Activated CD8-positive, alpha-beta memory T cell treated with anti-CD3 and anti-CD28 coated beads, Interleukin-2, amount 50 U/mL, for 4 hours (primary cell): ENCODE measurements around the gene DPYSL4.
A peak's percentile ranks its signal among the peaks of the same experiment; 100 is the strongest.

ENCODE experiments used
- DNase-seq: peaks from one replicate; pipeline ENCODE4 v3.0.0-alpha.2; 2020

Gene DPYSL4

DNA sequence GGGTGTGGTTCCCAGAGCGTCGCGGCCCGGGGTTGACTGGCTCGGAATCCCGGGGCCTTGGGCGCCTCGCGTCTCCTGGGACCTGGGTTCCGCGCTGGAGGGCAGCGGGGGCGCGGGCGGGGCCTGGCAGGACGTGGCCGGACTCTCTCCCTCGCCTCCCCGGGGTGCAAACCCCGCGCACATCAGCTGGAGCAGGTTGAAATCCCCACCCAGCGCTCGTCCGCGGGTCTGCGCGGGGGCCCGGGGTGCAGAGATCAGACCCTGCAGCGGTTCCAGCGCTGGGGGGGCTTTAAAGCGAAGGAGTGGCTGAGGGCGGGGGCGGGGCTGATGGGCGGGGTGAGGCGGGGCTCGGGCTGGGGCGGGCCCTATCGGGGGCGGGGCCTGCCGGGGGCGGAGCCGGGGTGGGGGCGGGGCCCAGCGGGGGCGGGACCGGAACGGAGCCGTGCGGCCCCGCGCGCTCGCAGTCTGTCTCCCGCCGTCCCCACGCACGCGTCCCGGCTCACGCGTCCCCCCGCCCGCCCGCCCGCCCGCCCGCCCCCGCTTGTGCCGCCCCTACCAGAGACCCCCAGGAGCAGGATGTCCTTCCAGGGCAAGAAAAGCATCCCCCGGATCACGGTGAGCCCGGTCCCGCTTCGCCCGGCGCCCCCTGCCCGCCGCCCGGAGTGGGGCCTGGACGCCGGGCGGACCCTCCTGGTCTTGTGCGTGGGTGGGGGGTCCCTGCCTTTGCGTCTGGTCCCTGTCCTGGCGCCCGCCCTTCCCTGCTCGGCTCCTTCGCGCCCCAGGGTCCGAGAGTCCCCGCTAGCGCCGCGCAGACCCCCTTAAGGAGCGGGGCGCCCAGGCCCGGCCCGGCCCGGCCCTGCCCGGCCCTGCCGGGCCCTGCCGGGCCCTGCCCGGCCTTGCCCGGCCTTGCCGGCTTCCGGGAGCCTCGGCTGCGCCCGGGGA lies at the start of gene DPYSL4:
TSS of gene DPYSL4 (plus strand) at position 461 of the 942 bp plus-strand sequence. CDS start at position 577, 116 bp downstream.
- peak; percentile 36 for DNase-seq

DNA sequence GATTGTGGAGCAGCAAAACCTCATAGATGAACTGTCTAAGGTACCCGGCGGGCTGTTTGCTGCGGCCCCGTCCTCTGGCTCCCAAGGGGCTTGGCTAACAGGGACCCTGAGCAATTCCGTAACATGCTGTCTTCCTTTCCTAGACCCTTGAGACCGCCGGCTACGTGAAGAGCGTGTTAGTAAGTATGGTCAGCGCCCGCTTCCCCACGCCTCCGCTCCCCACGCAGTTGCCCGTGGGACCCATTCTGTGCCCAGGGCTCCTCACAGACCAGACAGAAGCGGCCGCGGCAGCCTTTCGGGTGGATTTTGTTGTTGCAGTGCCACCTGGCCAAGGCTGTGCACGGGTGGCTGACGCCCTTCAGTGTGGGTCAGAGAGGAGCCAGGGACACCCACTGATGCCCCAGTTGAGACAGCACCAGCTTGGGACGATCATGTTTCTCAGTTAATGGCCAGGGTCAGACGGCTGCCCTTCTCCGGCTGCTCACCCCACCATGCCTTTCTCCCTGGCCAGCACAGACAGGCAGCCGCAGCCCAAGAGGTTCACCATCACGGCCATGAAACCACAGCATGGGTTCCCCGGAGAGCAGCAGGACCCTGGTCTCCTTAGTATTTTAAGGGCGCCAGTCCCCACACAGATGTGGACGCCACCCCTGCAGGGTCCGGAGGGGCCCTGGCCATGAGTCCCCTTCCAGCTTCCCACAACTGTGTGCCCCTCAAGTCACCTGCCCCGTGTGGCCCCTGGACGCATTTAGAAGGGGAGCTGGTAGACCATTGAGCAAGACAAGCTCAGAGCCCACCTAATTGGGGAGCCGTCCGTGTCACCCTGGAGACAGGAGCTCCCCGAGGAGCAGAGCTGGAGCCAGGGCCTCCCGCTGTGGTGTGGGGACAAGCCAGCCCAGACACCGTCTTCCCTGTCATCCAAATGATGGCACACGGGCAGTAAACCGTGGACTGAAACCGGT lies 49.4 kb upstream of the DPYSL4 start:
- DNase-seq = peak; percentile 8

DNA sequence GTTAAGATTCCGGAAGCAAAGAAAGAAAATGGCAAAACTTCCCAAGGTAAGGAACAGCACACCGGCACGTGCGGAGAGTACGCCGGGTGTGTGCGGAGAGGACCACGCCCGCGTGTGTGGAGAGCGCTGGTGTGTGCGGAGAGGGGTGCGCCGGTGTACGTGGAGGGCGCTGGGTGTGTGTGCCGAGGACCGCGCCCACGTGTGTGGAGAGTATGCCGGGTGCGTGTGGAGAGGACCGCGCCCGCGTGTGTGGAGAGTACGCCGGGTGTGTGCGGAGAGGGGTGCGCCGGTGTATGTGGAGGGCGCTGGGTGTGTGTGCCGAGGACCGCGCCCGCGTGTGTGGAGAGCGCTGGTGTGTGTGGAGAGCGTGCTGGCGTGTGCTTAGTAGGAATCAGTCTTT lies 48.6 kb upstream of the DPYSL4 start:
- no peak for DNase-seq

- DNase-seq = no peak
Observed at GRCh38 chr10:132138596-132138995, 48.2 kb upstream of the DPYSL4 start.

- no peak for DNase-seq
Observed at GRCh38 chr10:132139526-132139925, 47.2 kb upstream of the DPYSL4 start.

DNA sequence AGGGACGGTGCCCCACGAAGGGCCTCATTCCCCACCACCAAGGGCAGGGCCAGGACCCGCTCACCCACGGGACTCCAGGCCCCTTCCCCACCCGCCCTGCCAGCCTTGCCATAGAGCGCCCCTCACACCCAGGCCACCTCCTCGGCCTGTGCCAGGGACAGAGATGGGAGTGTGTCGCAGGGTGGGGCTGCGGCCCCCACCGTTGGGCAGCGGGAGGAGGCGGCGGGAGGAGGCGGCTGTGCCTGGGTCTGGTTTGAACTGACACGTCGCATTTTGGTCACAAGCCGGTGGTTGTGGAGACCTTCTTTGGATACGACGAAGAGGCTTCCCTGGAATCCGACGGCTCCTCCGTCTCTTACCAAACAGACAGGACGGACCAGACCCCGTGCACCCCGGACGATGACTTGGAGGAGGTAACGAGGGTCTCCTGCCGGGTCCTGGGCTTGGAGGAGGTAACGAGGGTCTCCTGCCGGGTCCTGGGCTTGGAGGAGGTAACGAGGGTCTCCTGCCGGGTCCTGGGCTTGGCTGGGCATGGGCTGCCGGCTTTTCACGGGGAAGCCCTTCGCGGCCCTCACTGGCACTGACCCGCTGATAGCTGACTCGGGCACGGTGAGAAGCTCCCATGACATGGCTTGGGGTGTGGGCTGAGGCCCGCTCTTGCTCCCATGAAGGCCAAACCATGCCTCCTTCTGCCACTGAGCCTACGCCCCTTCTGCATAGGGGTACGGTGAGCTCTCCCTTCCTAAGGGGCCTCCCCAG lies 46.4 kb upstream of the DPYSL4 start:
- no peak for DNase-seq

GRCh38 chr10:132141076-132141475 lies 45.7 kb upstream of the DPYSL4 start:
- no peak for DNase-seq

DNA sequence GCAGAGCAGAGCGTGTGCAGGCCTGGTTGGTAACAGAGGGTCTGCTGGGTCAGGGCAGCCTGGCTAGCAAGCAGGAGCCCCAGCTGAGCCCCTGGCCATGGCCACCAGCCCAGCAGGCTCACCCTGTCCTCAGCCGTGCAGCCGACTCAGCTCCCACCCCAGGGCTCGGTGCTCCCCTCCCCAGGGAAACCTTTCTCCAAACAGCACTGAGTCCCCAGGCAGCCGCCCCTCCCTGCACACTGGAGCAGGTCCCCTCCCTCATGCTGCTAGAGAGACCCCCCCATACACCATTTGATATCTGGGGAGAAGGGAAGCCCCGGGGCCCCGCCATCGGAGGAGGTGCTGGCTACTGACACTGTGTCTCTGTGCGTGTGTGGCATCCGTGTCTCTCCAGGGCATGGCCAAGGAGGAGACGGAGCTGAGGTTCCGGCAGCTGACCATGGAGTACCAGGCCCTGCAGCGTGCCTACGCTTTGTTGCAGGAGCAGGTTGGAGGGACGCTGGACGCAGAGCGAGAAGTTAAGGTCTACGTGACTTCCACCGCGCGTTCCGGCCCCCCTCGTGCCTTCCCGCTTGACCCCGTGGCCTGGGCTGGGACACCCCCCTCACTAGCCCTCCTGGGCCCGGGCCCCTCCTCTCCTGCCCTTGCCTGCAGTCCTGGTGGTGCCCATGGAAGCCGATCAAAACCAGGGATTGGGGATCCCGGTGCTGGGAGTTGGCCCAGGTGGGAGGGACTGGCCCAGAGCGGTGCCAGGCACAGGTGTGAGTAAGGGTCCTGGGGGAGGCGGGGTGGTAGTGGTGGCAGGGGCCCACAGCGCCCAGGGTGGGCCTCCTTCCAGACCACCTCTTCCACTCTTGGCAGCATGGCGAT lies 45.0 kb upstream of the DPYSL4 start:
- no peak for DNase-seq

DNA sequence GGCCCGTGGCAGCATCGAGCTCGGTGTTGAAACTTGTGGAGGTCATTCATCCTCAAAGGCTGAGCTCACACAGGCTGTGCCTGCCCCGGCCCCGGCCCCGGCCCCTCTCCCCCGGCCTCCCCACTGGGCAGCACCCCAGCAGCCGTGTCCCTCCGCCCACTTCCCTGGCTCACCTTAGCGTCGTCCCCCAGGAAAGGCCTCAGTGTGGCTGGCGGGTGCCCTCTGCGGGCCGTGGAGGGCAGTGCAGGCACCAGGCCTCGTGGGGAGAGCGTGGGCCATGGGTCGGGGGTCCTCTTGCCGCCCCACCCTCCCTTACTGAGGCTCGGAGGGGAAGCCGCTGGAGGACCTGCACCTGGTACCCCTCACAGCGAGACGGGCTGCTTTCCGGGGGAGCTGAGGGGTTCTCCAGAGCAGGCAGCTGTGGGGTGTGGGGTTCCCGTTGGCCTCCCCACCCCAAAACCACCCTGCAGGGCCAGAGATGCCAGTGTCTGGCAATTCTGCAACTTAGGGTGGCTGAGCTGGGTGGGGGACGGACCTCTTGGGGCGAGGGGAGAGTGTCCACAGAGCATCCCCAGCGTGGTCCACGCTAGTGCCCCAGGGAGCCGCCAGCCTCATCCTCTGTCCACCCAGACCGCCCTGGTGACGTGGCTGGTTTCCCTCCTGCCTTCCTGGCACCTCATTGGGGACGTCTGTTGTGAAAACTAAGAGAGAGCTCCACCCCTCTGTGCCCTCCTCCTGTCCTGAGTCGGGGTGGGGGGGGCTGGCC lies 44.2 kb upstream of the DPYSL4 start:
- peak; percentile 43 for DNase-seq

- peak; percentile 8 for DNase-seq
Observed at GRCh38 chr10:132143162-132143561, 43.6 kb upstream of the DPYSL4 start.

GRCh38 chr10:132144086-132144485 lies 42.7 kb upstream of the DPYSL4 start:
- DNase-seq = no peak

GRCh38 chr10:132145002-132145401 lies 41.7 kb upstream of the DPYSL4 start:
- DNase-seq = no peak

GRCh38 chr10:132145521-132146185 lies 41.1 kb upstream of the DPYSL4 start:
- no peak for DNase-seq

- DNase-seq = no peak
Observed at GRCh38 chr10:132146271-132146671, 40.5 kb upstream of the DPYSL4 start.

DNA sequence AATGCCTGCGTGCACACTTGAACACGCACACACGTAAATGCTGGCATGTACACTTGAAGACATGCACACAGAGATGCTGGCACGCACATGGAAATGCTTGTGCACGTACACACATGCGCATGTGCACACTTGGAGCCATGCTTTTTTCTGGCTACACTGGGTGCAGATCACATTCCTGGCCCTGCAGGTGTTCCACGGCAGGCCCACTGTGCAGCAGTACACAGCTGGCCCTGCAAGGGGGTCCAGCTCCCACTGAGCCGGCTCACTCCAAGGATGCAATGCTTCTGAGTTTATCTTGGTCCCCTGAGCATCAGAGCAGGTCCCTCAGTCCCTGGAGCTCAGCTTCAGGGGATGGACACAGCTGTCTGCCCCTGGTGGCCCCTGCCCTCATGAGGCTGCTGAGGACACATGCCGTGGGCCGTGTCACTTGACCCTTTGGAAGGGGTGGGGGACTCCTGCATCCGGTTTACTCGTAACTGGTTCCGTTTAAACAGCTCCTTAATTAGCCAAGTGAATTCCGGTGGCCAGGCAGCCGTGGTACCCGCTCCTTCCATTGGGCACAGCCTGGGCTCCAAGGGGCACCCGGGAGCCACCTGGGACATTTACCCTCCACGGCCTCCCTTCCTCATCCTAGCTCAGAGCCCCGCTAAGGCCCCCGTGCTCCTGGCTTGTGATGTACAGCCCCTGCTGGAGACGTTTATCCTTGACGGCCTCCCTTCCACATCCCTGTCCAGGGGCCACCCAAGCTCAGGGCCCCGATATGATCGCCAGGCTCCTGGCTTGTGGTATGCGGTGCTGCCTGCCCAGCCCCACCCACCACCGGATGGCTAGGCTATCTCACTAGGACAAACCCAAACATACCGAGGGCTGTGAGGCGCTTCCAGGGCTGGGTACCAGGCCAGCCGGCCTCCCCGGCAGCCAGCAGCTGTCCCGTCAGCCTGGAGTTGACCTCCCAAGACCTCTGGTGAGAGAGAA lies 39.5 kb upstream of the DPYSL4 start:
- no peak for DNase-seq

DNA sequence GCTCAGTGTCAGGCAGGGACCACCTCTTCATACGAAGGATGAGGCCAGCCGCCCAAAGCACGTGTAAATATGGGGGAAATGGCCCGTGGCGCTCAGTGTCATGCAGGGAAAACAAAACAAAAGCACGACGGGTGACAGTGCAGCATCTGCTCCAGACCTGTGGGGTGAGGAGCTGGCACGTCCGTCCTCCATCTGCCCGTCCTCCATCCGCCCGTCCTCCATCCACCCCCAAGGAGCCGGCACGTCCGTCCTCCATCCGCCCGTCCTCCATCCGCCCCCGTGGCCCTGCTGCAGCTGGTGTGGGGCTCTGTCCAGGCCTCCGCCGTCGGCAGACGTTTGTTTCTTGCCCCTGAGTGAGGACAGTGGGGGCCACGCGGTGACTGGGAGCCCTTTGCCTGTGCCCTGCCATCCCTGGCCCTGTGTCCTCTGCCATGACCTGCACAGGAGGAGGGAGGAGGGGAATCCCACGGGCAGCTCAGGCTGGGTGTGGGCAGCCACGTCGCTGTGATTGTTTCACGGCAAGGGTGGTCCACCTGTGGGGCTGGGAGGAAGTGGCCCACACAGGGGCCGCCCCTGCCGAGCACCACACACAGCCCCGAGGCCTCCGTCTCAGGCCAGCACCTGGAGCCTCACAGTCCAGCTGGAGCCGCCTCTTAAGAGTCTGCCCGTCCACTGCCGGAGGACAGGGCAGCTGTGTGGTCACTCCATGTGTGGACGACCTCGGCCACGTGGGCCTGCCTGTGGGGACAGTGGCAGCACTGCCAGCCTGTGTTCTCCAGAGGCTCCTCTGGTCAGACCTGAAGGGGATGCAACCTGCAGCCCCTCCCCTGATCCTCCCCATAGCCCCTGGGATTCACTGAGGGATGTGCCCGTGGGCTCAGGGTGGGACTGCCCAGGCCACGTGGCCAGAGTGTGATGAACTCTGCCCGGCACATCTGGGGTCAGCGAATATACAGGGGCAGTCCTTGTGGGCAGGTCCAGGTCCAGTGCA lies 38.2 kb upstream of the DPYSL4 start:
- no peak for DNase-seq

DNA sequence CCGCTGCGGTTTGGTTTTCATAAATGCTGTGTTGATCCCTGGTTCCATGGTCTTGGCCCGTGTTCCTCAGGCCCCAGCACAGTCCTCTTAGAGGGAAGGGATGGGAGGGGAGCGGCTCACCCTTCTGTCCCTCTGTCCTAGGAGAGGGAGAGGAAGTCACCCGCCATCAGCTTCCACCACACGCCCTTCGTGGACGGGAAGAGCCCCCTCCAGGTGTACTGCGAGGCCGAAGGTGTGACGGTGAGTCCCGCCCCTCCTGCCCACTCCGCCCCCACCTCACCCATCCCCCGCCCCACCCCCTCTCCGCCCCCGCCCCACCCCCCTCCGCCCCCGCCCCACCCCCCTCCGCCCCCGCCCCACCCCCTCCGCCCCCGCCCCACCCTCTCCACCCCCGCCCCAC lies 37.5 kb upstream of the DPYSL4 start:
- DNase-seq = no peak

- DNase-seq = peak; percentile 4
Observed at GRCh38 chr10:132149917-132150316, 36.8 kb upstream of the DPYSL4 start.
